ENCODE measurements around the gene CCDC86.
A peak's percentile ranks its signal among the peaks of the same experiment; 100 is the strongest.

Gene CCDC86

GRCh38 chr11:60870733-60871377, 28.9 kb downstream of the CCDC86 start:
- no peak for DNase-seq

- DNase-seq, result no peak
Observed at GRCh38 chr11:60871378-60872061, 29.6 kb downstream of the CCDC86 start.

GRCh38 chr11:60872124-60872960, 30.4 kb downstream of the CCDC86 start:
- no peak for DNase-seq

- no peak for DNase-seq
Observed at GRCh38 chr11:60872961-60873524, 31.1 kb downstream of the CCDC86 start.

GRCh38 chr11:60873533-60873932, 31.6 kb downstream of the CCDC86 start:
- no peak for DNase-seq

- no peak for DNase-seq
Observed at GRCh38 chr11:60874421-60875365, 32.8 kb downstream of the CCDC86 start.

- DNase-seq, result no peak
Observed at GRCh38 chr11:60875366-60876167, 33.7 kb downstream of the CCDC86 start.

- no peak for DNase-seq
Observed at GRCh38 chr11:60876168-60876485, 34.2 kb downstream of the CCDC86 start.

- no peak for DNase-seq
Observed at GRCh38 chr11:60878245-60879101, 36.6 kb downstream of the CCDC86 start.

- no peak for DNase-seq
Observed at GRCh38 chr11:60879104-60879503, 37.2 kb downstream of the CCDC86 start.

GRCh38 chr11:60879971-60880588, 38.2 kb downstream of the CCDC86 start:
- no peak for DNase-seq

- no peak for DNase-seq
Observed at GRCh38 chr11:60880643-60881282, 38.9 kb downstream of the CCDC86 start.

- peak; percentile 18 for DNase-seq
Observed at GRCh38 chr11:60887556-60887955, 45.6 kb downstream of the CCDC86 start.

GRCh38 chr11:60889869-60890311, 48.0 kb downstream of the CCDC86 start:
- no peak for DNase-seq

DNA sequence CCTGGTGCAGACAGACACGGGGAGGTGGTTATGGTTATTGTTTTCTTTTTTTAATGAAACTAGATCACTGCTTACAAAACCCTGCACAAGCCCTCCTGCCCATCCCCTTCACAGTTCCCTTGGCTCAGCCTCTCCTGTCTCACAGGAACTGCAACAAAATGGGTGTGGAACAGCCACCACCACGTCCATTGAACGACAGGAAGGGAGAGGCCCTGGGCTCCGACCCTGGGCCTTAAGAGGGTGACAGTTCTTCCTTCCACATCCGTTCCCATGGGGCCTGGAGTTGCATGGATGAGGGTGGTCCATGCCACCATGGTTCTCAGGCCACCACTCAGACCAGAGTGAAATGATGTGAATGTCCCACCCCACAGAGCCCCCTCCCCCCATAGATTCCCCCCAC, 48.8 kb downstream of the CCDC86 start:
- no peak for DNase-seq

- DNase-seq, result no peak
Observed at GRCh38 chr11:60891103-60891741, 49.3 kb downstream of the CCDC86 start.

DNA sequence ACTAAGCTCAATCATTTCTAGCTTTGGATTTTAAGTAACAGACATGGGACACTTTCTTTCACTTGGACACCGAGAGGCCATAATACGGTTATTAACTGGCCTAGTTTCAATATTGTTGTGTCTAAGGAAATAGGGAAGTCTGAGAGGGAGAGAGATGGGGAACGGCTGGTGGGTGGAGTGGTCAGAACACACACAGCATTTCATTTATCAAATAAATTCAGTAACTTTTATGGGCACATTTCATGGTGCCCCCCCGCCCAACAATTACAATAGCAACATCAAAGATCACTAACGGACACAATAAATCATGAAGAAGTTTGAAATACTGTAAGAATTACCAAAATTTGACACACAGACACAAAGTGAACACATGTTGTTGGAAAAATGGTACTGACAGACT, 53.8 kb downstream of the CCDC86 start:
- DNase-seq, result no peak

DNA sequence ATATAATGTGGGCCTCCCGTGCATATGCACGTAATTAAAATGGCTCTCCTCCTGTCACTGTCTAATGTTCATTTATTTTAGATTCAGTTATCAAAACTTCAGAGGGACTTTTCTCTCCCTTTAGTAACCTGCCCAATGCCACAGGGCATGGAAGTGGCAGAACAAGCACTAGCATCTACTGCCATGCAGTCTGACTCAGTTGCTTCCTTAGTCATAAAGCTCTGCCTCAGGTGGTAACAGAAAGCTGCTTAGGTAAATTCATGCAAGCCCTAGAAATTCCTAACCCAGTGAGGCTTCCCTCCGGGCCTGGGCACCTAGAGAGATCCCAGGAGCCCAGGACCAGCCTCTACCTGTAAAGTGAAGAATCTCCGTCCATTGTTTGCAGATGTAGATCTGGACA, 55.6 kb downstream of the CCDC86 start:
- no peak for DNase-seq
